Ishikawa (cell line): Measurements from ENCODE around the gene SEMA5A.

Experiments
- CEBPB ChIP-seq: IDR thresholded peaks from 2 replicates; pipeline ENCODE4 v1.6.1; 2012
- CREB1 ChIP-seq: IDR thresholded peaks from 2 replicates; pipeline ENCODE4 v1.6.1; 2012; ENCODE audit warnings: low read depth
- EP300 ChIP-seq: IDR thresholded peaks from 2 replicates; pipeline ENCODE4 v1.6.1; 2012; ENCODE audit warnings: borderline replicate concordance
- FOXM1 ChIP-seq: IDR thresholded peaks from 2 replicates; pipeline ENCODE4 v1.6.1; 2012; ENCODE audit warnings: low read depth, borderline replicate concordance
- MAX ChIP-seq: IDR thresholded peaks from 2 replicates; pipeline ENCODE4 v1.6.1; 2012
- NFIC ChIP-seq: IDR thresholded peaks from 2 replicates; pipeline ENCODE4 v1.6.1; 2012
- RAD21 ChIP-seq: IDR thresholded peaks from 2 replicates; pipeline ENCODE4 v1.6.1; 2012; ENCODE audit warnings: low read depth
- REST ChIP-seq: IDR thresholded peaks from 2 replicates; pipeline ENCODE4 v1.6.1; 2012; ENCODE audit warnings: low read depth, mild to moderate bottlenecking
- TAF1 ChIP-seq: IDR thresholded peaks from 2 replicates; pipeline ENCODE4 v1.6.1; 2012; ENCODE audit warnings: low read depth, mild to moderate bottlenecking
- TCF12 ChIP-seq: IDR thresholded peaks from 2 replicates; pipeline ENCODE4 v1.6.1; 2012; ENCODE audit warnings: low read depth
- TEAD4 ChIP-seq: IDR thresholded peaks from 2 replicates; pipeline ENCODE4 v1.6.1; 2012
- USF1 ChIP-seq: IDR thresholded peaks from 2 replicates; pipeline ENCODE4 v1.6.1; 2012
- YY1 ChIP-seq: IDR thresholded peaks from 2 replicates; pipeline ENCODE4 v1.6.1; 2012; ENCODE audit warnings: low read depth
- ZBTB7A ChIP-seq: IDR thresholded peaks from 2 replicates; pipeline ENCODE4 v1.6.1; 2012; ENCODE audit warnings: low read depth

The SEMA5A gene

GRCh38 chr5:9269014-9269413, 276.9 kb downstream of the SEMA5A start:
- TF ChIP-seq TCF12 (no peak), RAD21 (no peak), EP300 (no peak), TAF1 (no peak), NFIC (no peak), REST (no peak), TEAD4 (no peak), MAX (no peak), CEBPB (no peak), ZBTB7A (no peak), USF1 (no peak)

- no peak for TF ChIP-seq YY1
- no peak for TF ChIP-seq REST
- no peak for TF ChIP-seq FOXM1
- TF ChIP-seq EP300, result no peak
- TF ChIP-seq TCF12, result no peak
- TF ChIP-seq CREB1, result no peak
- no peak for TF ChIP-seq ZBTB7A
- no peak for TF ChIP-seq USF1
Measured at GRCh38 chr5:9268226-9268625, 277.6 kb downstream of the SEMA5A start.

- no peak for TF ChIP-seq NFIC
- TF ChIP-seq ZBTB7A, result no peak
- no peak for TF ChIP-seq RAD21
- TF ChIP-seq TEAD4, result no peak
Measured at GRCh38 chr5:9265441-9266287, 280.2 kb downstream of the SEMA5A start.

- no peak for TF ChIP-seq USF1
- TF ChIP-seq NFIC, result no peak
- TF ChIP-seq TEAD4, result no peak
- no peak for TF ChIP-seq CREB1
- no peak for TF ChIP-seq MAX
- no peak for TF ChIP-seq ZBTB7A
- no peak for TF ChIP-seq YY1
- no peak for TF ChIP-seq TAF1
- TF ChIP-seq FOXM1, result no peak
- TF ChIP-seq REST, result no peak
- no peak for TF ChIP-seq RAD21
Measured at GRCh38 chr5:9264301-9264700, 281.6 kb downstream of the SEMA5A start.
